Measurements from ENCODE around the gene PFKL. TPM values are rescaled to one million over a fixed set of nuclear protein-coding genes. Genes with fewer than 3 reads are reported as not detected.
"Not testable (repeated sequence)": the region's sequence is repeated elsewhere in the genome, so short reads cannot be mapped to it uniquely, and the experiment has no call there.

PFKL gene
- total RNA-seq, 1 donor from 2014 or later, result 217 TPM

GRCh38 chr21:44359396-44359795, 59.5 kb downstream of the PFKL start:
- intact Hi-C loops (cut with micrococcal nuclease), result no loop called here

GRCh38 chr21:44360159-44360558, 60.3 kb downstream of the PFKL start:
- intact Hi-C loops (cut with micrococcal nuclease), result no loop called here

GRCh38 chr21:44361903-44362302, 62.0 kb downstream of the PFKL start:
- intact Hi-C loops (cut with micrococcal nuclease), result not testable (repeated sequence)

- intact Hi-C loops (cut with micrococcal nuclease), result no loop called here
These were observed 63.4 kb downstream of the PFKL start for GRCh38 chr21:44363278-44363677.

GRCh38 chr21:44364151-44365053, 64.5 kb downstream of the PFKL start:
- intact Hi-C loops (cut with micrococcal nuclease), result no loop called here

- intact Hi-C loops (cut with micrococcal nuclease), result no loop called here
These were observed 65.6 kb downstream of the PFKL start for GRCh38 chr21:44365251-44365966.

GRCh38 chr21:44365967-44366585, 66.2 kb downstream of the PFKL start:
- intact Hi-C loops (cut with micrococcal nuclease), result no loop called here

GRCh38 chr21:44366586-44367211, 66.8 kb downstream of the PFKL start:
- intact Hi-C loops (cut with micrococcal nuclease), result no loop called here

- intact Hi-C loops (cut with micrococcal nuclease), result no loop called here
These were observed 69.0 kb downstream of the PFKL start for GRCh38 chr21:44368711-44369446.

GRCh38 chr21:44370027-44370735, 70.3 kb downstream of the PFKL start:
- intact Hi-C loops (cut with micrococcal nuclease), result no loop called here

GRCh38 chr21:44370786-44371410, 71.0 kb downstream of the PFKL start:
- intact Hi-C loops (cut with micrococcal nuclease), result no loop called here

- intact Hi-C loops (cut with micrococcal nuclease), result no loop called here
These were observed 71.7 kb downstream of the PFKL start for GRCh38 chr21:44371596-44371995.

- intact Hi-C loops (cut with micrococcal nuclease), result no loop called here
These were observed 72.8 kb downstream of the PFKL start for GRCh38 chr21:44372616-44373015.

GRCh38 chr21:44374601-44375280, 74.9 kb downstream of the PFKL start:
- intact Hi-C loops (cut with micrococcal nuclease), result no loop called here

GRCh38 chr21:44375281-44375651, 75.4 kb downstream of the PFKL start:
- intact Hi-C loops (cut with micrococcal nuclease), result no loop called here

- intact Hi-C loops (cut with micrococcal nuclease), result no loop called here
These were observed 75.9 kb downstream of the PFKL start for GRCh38 chr21:44375761-44376241.

- intact Hi-C loops (cut with micrococcal nuclease), result no loop called here
These were observed 76.8 kb downstream of the PFKL start for GRCh38 chr21:44376606-44377005.

Data from T-helper 2 cell treated with Interferon-gamma antibody and Interleukin-4, amounts not matched to agents 100 ng/mL and 5 ng/mL, for 36 hours (primary cell).